GM20000 (cell line): Measurements from ENCODE around the gene TMEM213.
"Not testable (repeated sequence)": the region's sequence is repeated elsewhere in the genome, so short reads cannot be mapped to it uniquely, and the experiment has no call there.

Experiments
- DNase-seq: peaks from one replicate; pipeline ENCODE4 v3.0.0; 2012; ENCODE audit warnings: low spot score
- CTCF ChIP-seq: IDR thresholded peaks from 2 replicates; pipeline ENCODE4 v1.5.1; 2012; ENCODE audit warnings: mild to moderate bottlenecking, control low read depth; ENCODE audit errors: extremely low read depth, missing control alignments

TMEM213 gene

GRCh38 chr7:138773817-138774216 is 24.0 kb upstream of the TMEM213 start:
- no peak for DNase-seq
- no peak for TF ChIP-seq CTCF

GRCh38 chr7:138776166-138776833 is 21.5 kb upstream of the TMEM213 start:
- DNase-seq = no peak
- no peak for TF ChIP-seq CTCF

DNA sequence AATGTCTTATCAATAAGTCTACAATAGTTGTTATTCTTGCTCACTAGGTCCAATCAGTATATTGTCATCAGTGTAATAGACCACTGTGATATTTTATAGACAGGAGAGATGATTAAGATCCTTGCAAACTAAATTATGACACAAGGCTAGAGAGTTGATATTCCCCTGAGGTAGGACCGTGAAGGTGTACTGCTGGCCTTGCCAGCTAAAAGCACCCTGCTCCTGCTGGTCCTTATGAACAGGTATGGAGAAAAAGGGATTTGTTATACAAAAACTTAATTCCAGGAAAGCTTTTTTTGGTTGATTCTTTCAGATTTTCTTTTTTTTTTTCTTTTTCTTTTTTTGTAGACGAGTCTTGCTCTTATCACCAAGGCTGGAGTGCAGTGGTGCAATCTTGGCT is 16.8 kb upstream of the TMEM213 start:
- no peak for TF ChIP-seq CTCF
- no peak for DNase-seq

DNA sequence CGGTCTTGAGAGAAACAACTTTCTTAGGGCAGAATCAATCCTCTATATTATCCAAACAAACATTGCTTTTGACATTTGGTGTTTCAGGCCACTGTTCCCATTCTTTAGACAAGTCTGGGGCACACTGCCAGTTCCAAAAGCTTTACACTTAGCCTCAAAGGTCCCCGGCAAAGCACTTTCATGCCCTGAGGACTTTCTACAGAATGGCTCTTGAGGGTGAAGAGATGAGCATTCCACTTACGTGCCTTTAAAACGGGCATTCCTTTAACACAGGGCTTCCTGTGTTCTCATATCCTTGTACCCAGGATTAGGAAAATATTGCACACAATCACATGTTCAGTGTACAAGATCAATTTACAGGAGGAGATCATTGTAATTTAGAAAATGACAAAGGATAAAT is 13.1 kb upstream of the TMEM213 start:
- DNase-seq = no peak
- no peak for TF ChIP-seq CTCF

GRCh38 chr7:138785587-138786437 is 12.0 kb upstream of the TMEM213 start:
- no peak for DNase-seq
- TF ChIP-seq CTCF = no peak

GRCh38 chr7:138796038-138796615 is 1.7 kb upstream of the TMEM213 start:
- DNase-seq = no peak
- no peak for TF ChIP-seq CTCF

- not testable (repeated sequence) for DNase-seq
Observed at GRCh38 chr7:138797046-138797445, 748 bp upstream of the TMEM213 start.
